CD14-positive monocyte (primary cell): ENCODE results near the gene CHID1. TPM values are rescaled to one million over a fixed set of nuclear protein-coding genes. Genes with fewer than 3 reads are reported as not detected.

ENCODE experiments used
- DNase-seq, 3 donors: peaks; one replicate each; pipeline ENCODE4 v3.0.0-alpha.2; 2011 to 2022
- H2AFZ ChIP-seq: 2 replicates; pipeline ENCODE4 v1.6.0; 2012; ENCODE audit warnings: mild to moderate bottlenecking, low read depth, low read length, inconsistent platforms; ENCODE audit not compliant: insufficient read depth, poor library complexity, severe bottlenecking
- H3K27ac ChIP-seq, 2 donors: 1 replicate in 1 of 2; 2 replicates in 1 of 2; pipeline ENCODE4 v1.5.1; 2012 to 2013; ENCODE audit warnings: low read length in 2 of 2, control low read depth in 1 of 2, inconsistent platforms in 1 of 2, low read depth in 1 of 2, mild to moderate bottlenecking in 1 of 2
- H3K27me3 ChIP-seq, 2 donors: one replicate each; pipeline versions ENCODE4 v1.6.0 to v1.6.1; 2011 to 2013; ENCODE audit warnings: low read length in 2 of 2; ENCODE audit not compliant: control insufficient read depth in 2 of 2, insufficient read depth in 2 of 2
- H3K36me3 ChIP-seq, 2 donors: replicated peaks in 1 of 2; 1 replicate in 1 of 2; 2 replicates in 1 of 2; pipeline versions ENCODE4 v1.5.1 to v1.6.1; 2012 to 2013; ENCODE audit warnings: low read length in 2 of 2, control low read depth in 1 of 2, inconsistent platforms in 1 of 2, mild to moderate bottlenecking in 1 of 2; ENCODE audit not compliant: insufficient read depth in 2 of 2, control insufficient read depth in 1 of 2
- H3K4me1 ChIP-seq, 2 donors: 1 replicate in 1 of 2; 2 replicates in 1 of 2; pipeline versions ENCODE4 v1.5.1 to v1.6.1; 2012 to 2013; ENCODE audit warnings: low read length in 2 of 2, control low read depth in 1 of 2, inconsistent platforms in 1 of 2, mild to moderate bottlenecking in 1 of 2, moderate library complexity in 1 of 2; ENCODE audit not compliant: insufficient read depth in 2 of 2, control insufficient read depth in 1 of 2
- H3K4me2 ChIP-seq: replicated peaks from 2 replicates; pipeline ENCODE3; 2012; ENCODE audit warnings: low read length, moderate library complexity, mild to moderate bottlenecking; ENCODE audit not compliant: poor library complexity, severe bottlenecking; ENCODE audit errors: extremely low read depth
- H3K4me3 ChIP-seq, 3 experiments: fragments of 200-600 bp in 1 of 3; sonication (generic) in 1 of 3; replicated peaks in 1 of 3; 1 replicate in 2 of 3; 2 replicates in 1 of 3; pipeline ENCODE4 v1.5.1; 2011 to 2013; ENCODE audit warnings: low read length in 3 of 3, mild to moderate bottlenecking in 3 of 3, control low read depth in 2 of 3, low read depth in 2 of 3, inconsistent platforms in 1 of 3, moderate library complexity in 1 of 3
- H3K79me2 ChIP-seq: 2 replicates; pipeline ENCODE4 v1.6.0; 2012; ENCODE audit warnings: mild to moderate bottlenecking, control low read depth, inconsistent platforms, low read length, moderate library complexity; ENCODE audit not compliant: insufficient read depth
- H3K9ac ChIP-seq: 2 replicates; pipeline ENCODE4 v1.6.0; 2017; ENCODE audit warnings: low read length, mild to moderate bottlenecking; ENCODE audit not compliant: insufficient read depth, poor library complexity, severe bottlenecking
- H3K9me3 ChIP-seq, 2 donors: replicated peaks in 1 of 2; 1 replicate in 1 of 2; 2 replicates in 1 of 2; pipeline versions ENCODE4 v1.5.1 to v1.6.1; 2012 to 2013; ENCODE audit warnings: low read length in 2 of 2, control low read depth in 1 of 2; ENCODE audit not compliant: control insufficient read depth in 1 of 2, insufficient read depth in 1 of 2
- H4K20me1 ChIP-seq: 2 replicates; pipeline ENCODE4 v1.6.0; 2012; ENCODE audit warnings: mild to moderate bottlenecking, low read length, control low read depth, moderate library complexity; ENCODE audit not compliant: insufficient read depth
- H3K27ac Mint-ChIP-seq, 7 donors: one replicate each; pipeline ENCODE4 v1.8.0; 2020; ENCODE audit warnings: mild to moderate bottlenecking in 7 of 7, mixed read lengths in 7 of 7, moderate library complexity in 6 of 7, inconsistent platforms in 2 of 7
- H3K27me3 Mint-ChIP-seq, 3 donors: one replicate each; pipeline ENCODE4 v1.8.0; 2021 to 2022; ENCODE audit warnings: low read depth in 3 of 3, mild to moderate bottlenecking in 3 of 3, mixed read lengths in 3 of 3, moderate library complexity in 3 of 3, inconsistent platforms in 1 of 3
- H3K36me3 Mint-ChIP-seq, 2 donors: one replicate each; pipeline ENCODE4 v1.8.0; 2020; ENCODE audit warnings: mixed read lengths in 2 of 2, inconsistent platforms in 1 of 2, mild to moderate bottlenecking in 1 of 2
- H3K4me1 Mint-ChIP-seq: one replicate; pipeline ENCODE4 v1.8.0; 2020; ENCODE audit warnings: mild to moderate bottlenecking, mixed read lengths
- H3K4me3 Mint-ChIP-seq, 2 donors: one replicate each; pipeline ENCODE4 v1.8.0; 2020; ENCODE audit warnings: mild to moderate bottlenecking in 2 of 2, mixed read lengths in 2 of 2, moderate library complexity in 1 of 2
- H3K9me3 Mint-ChIP-seq, 7 donors: one replicate each; pipeline ENCODE4 v1.8.0; 2020 to 2022; ENCODE audit warnings: mixed read lengths in 7 of 7, mild to moderate bottlenecking in 6 of 7, moderate library complexity in 6 of 7, inconsistent platforms in 2 of 7
- WGBS: methylation state at CpG from one replicate; pipeline ENCODE4 v1.1.5; 2013; ENCODE audit warnings: missing lambda C conversion rate; ENCODE audit not compliant: insufficient coverage; 5-methylcytosine and 5-hydroxymethylcytosine counted together
- intact Hi-C, 2 donors: fragments of 100-400 bp; cut with micrococcal nuclease; formaldehyde crosslinking; loops; one replicate each; pipeline versions ENCODE4 v1.15.0 to v1.15.1; 2023
- polyA plus RNA-seq, 3 donors: library from polyadenylated mRNA; depleted of rRNA in 1 of 3; unstranded in 2 of 3; stranded (reverse) in 1 of 3; fragments of 300-500 nt in 2 of 3; fragments of >200 nt in 1 of 3; fragmentation: Illumina TruSeq in 2 of 3; gene quantifications; 1 replicate in 2 of 3; 2 replicates in 1 of 3; pipeline ENCODE4 v1.2.3, GENCODE V29; 2012 to 2021
- TF ChIP-seq, protein P1 (sequence below): fragments of 200-600 bp; IDR thresholded peaks from one replicate; pipeline ENCODE4 v1.8.0; 2022; ENCODE audit warnings: antibody characterized with exemption, mild to moderate bottlenecking

CHID1 gene
- polyA plus RNA-seq, 3 donors: 23.2 to 45.4 (median 45.0) TPM

DNA sequence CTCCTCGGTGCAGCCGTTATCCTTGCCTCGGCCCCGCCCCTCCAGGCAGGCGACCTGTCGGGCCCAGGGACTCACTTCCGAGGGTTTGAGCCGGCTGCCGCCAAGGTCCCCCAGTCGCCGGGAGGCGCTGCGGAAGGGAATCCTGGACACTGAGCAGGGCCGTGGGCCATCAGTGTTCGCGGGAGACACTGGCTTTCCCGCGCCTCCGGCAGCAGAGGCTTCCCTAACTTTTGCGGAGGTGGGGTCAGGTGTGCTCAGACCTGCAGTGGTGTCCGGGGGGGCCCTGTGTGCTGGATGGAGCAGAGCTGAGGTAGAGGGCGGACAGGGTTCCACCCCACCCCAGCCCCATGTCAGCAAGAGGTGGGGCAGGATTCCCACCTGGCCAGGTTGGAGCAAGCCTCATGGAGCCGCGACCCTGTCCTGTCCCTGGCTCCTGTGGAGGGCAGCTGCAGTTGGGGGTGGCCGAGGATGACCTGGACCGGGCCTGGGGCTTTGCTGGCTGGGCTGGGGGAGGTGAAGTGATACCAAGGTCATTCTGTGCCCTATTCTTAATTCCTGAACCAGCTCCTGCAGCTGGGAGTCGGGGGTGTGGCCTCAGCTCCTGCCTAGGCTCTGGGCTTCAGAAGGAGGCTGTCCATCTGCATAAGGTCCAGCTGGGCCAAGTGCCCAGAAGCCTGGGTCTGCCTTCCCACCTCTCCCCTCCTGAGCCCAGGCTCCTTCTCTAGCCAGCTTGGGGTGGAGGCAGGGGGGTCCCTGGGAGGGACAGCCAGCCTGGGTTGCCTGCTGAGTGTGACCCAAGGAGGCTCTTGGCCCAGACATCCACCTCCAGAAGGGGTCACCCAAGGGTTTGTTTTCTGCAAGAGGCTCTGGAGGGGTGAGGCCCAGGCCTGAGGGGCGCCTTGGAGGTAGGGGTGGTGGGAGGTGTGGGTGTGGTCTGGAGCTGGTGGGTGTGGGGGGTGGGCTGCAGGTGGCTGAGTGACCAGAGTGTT, 59.5 kb downstream of the CHID1 start:
- TF ChIP-seq, protein P1, sequence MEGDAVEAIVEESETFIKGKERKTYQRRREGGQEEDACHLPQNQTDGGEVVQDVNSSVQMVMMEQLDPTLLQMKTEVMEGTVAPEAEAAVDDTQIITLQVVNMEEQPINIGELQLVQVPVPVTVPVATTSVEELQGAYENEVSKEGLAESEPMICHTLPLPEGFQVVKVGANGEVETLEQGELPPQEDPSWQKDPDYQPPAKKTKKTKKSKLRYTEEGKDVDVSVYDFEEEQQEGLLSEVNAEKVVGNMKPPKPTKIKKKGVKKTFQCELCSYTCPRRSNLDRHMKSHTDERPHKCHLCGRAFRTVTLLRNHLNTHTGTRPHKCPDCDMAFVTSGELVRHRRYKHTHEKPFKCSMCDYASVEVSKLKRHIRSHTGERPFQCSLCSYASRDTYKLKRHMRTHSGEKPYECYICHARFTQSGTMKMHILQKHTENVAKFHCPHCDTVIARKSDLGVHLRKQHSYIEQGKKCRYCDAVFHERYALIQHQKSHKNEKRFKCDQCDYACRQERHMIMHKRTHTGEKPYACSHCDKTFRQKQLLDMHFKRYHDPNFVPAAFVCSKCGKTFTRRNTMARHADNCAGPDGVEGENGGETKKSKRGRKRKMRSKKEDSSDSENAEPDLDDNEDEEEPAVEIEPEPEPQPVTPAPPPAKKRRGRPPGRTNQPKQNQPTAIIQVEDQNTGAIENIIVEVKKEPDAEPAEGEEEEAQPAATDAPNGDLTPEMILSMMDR: peak; percentile 9
- Mint-ChIP-seq H3K27ac (no peak overlapping the region), H3K4me1 (peaks cover 16% of the 10 kb centered on the region), H3K27me3 (peaks cover 12 to 35% (median 23%) of the 10 kb centered on the region in 3 donors), H3K4me3 (peak overlapping the region in 1 of 2 donors; percentile 37), H3K9me3 (peaks cover 0 to 3% (median 0%) of the 10 kb centered on the region in 7 donors), H3K36me3 (peaks cover 2 to 6% of the 10 kb centered on the region in 2 donors)
- H3K4me2 ChIP-seq: no peak overlapping the region
- H3K27me3 ChIP-seq: peaks cover 6 to 24% of the 10 kb centered on the region in 2 donors
- H3K4me3 ChIP-seq: no peak overlapping the region
- no peak overlapping the region for H3K27ac ChIP-seq
- 92% methylated on average over 23 of the region's 28 CpGs for WGBS
- no peak for DNase-seq
- H3K9me3 ChIP-seq: no peaks in the 10 kb centered on the region
- H2AFZ ChIP-seq: no peak overlapping the region
- H3K4me1 ChIP-seq: peaks cover 12 to 25% of the 10 kb centered on the region in 2 donors
- H4K20me1 ChIP-seq: peaks cover 86% of the 10 kb centered on the region
- no peak overlapping the region for H3K9ac ChIP-seq
- H3K79me2 ChIP-seq: no peaks in the 10 kb centered on the region
- no peaks in the 10 kb centered on the region for H3K36me3 ChIP-seq
- intact Hi-C loops: no loop called here

DNA sequence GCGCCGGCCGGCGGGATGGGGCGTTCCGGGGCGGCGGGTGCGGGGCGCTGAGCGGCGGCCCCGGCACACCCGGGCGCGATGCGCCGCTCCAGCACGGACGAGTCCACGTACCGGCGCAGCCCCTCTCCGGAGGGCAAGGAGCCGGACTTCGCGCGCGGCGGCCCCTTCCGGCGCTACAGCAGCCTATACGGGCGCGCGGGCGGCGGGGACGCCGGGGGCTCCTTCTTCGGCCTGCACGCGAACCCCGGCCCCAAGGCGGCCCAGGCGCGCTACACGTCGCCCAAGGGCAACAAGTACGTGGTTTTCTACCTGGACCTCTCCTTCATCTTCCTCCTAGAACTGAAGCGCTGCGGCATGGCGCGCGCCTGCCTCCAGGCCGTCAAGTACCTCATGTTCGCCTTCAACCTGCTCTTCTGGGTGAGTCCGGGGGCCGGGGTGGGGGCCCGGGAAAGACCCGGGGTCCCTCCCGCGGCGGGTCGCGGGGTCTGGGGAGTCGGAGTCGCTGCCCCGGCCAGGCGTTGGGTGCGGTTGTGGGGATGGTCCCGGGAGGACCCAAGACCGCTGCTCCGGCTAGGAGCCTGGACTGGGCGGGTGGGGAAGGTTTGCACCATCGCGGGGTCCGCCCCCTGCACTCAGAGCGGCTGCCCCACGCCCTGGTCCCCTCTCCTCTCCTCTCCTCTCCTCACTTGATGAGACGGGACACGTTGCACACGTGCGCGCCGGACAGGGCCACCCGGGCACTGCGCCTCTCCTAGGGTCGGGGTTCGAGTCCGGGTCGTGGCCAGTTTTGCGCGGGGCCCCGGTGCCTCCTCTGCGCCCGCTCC, 60.4 kb downstream of the CHID1 start:
- Histone ChIP-seq H3K27ac (no peak overlapping the region), H3K36me3 (no peaks in the 10 kb centered on the region), H2AFZ (no peak overlapping the region), H3K4me1 (peaks cover 16 to 34% of the 10 kb centered on the region in 2 donors), H4K20me1 (peaks cover 86% of the 10 kb centered on the region), H3K4me3 (no peak overlapping the region), H3K9me3 (no peaks in the 10 kb centered on the region), H3K4me2 (peak overlapping the region; percentile 78), H3K79me2 (no peaks in the 10 kb centered on the region), H3K27me3 (peaks cover 6 to 24% of the 10 kb centered on the region in 2 donors), H3K9ac (no peak overlapping the region)
- Mint-ChIP-seq H3K9me3 (peaks cover 0 to 3% (median 0%) of the 10 kb centered on the region in 7 donors), H3K27ac (no peak overlapping the region), H3K27me3 (peaks cover 12 to 35% (median 26%) of the 10 kb centered on the region in 3 donors), H3K36me3 (peaks cover 2 to 6% of the 10 kb centered on the region in 2 donors), H3K4me1 (peaks cover 19% of the 10 kb centered on the region), H3K4me3 (peak overlapping the region; percentile 12 to 75)
- DNase-seq: no peak
- 46% methylated on average over 96 of the region's 97 CpGs for WGBS
- TF ChIP-seq, protein P1: no peak
- intact Hi-C loops: loop anchor here (2.0 to 5.0 kb wide), 4 partner anchors 67 to 201 kb away; partner anchors contain the start of gene AP2A2 (in 1 of the 2)
